Hepatic stellate cell (primary cell): ENCODE measurements around the gene MRPL44.
A peak's percentile ranks its signal among the peaks of the same experiment; 100 is the strongest.

Experiments
- DNase-seq: peaks from one replicate; pipeline ENCODE4 v3.0.0; 2011; ENCODE audit warnings: low spot score

The MRPL44 gene

DNA sequence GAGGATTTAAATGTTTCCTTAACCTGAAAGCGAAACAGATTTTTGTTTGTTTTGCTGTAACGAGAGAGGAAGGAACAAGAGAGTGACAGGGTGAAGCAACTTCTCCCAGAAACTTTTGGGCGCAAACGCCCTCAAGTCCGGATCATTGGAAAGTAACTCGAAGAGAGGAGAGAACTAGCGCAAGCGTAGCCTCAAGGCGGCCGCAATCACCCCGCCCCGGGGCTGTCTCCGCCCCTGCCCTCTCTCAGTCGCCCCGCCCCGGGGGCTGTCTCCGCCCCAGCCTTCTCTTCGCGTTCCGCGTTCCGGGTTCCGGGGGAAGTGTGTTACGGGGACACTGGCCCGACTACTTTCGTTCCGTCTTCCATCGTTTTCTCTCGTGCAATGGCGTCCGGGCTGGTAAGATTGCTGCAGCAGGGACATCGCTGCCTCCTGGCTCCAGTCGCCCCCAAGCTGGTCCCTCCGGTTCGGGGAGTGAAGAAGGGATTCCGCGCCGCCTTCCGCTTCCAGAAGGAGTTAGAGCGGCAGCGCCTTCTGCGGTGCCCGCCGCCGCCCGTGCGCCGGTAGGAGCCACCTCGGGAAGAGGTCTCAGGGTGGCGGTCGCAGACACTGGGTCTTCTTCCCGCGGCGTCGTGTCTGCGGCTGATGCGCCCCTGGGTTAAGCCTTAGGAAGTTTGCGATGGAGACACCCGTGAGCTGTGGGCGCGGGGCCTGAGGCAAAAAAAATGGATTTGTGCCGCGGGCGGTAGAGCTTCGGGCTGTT is at the start of gene MRPL44:
Gene MRPL44 (plus strand): TSS at position 372 of the 760 bp plus-strand sequence. CDS start 10 bp downstream, at position 382.
- DNase-seq: peak; percentile 84

GRCh38 chr2:223908304-223908998 is 48.8 kb upstream of the MRPL44 start:
- no peak for DNase-seq

GRCh38 chr2:223909001-223909741 is 48.1 kb upstream of the MRPL44 start:
- no peak for DNase-seq

DNA sequence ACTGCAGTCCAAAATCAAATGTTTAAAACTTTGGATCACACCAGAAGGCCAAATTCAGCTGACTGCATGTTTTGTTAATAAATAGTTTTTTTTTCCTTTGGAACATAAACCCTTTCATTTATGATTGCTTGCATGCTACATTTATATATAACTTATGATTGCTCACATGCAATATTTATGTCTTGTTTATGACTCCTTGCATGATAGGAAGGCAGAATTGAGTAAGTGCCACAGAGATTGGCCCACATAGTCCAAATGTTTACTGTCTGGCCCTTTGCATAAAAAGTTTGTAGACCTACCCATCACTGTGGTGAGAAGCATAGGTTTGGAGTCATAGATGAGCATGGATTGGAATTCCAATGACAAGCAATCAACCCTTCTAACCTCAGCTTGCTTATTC is 42.9 kb upstream of the MRPL44 start:
- DNase-seq: no peak

GRCh38 chr2:223915071-223915470 is 42.2 kb upstream of the MRPL44 start:
- no peak for DNase-seq

- DNase-seq: no peak
Measured at GRCh38 chr2:223916181-223916920, 40.9 kb upstream of the MRPL44 start.

DNA sequence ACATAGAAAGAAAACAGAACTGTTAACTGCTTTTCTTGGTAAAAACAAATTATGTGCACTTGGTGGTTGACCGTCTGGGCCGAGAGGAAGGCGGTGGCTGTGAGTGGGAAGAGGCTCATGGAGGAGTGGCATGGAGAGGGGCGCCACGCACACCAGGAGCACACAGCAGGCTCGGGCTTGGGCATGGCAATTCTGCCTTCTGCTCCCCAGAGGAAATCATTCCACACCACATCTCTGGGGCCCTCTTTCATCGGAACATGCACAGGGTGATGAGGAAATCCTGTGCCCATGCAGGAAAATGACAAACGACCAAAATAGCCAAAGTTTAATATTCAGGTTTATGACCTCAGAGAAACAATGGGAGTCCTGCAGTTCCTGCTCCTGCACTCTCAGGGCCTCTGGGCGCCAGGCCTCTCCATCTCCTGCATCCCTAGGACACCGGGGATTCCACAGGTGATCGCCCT is 38.6 kb upstream of the MRPL44 start:
- no peak for DNase-seq

GRCh38 chr2:223920109-223920508 is 37.2 kb upstream of the MRPL44 start:
- DNase-seq: no peak

DNA sequence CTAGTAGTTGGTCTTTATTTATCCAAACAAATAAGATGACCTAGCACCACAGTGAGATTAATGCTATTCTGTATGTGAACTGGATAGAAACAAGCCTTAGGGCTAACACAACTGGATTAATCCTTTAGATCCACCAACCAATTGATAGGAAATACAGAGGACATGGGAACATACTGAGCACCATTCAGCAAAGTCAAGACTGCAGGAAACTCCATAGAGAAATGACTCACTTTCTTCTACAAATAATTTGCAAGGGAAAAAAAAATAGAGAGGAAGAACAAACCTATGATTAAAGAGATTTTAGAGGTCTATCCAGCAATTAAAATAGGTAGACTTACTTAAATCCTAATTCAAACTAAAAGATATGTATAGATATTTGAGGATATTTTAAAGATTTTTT is 36.1 kb upstream of the MRPL44 start:
- peak; percentile 24 for DNase-seq

DNA sequence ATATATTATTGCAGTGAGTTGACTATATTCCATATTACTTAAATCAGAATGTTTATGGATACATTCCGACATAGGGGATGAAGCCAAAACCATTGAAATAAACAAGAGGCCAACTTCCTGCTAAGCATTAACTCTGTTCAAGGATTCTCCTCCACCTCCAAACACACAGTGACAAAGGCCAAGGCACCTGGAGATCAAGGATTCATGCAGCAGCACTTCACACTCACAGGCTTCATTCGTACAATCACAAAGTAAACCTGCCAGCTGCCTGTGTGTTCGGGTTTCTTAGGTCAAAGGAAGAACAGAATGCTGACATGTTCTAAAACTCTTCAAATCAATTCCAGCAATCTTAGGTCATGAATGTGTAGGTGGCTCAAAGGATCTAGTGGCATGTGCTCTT is 35.0 kb upstream of the MRPL44 start:
- DNase-seq: no peak

DNA sequence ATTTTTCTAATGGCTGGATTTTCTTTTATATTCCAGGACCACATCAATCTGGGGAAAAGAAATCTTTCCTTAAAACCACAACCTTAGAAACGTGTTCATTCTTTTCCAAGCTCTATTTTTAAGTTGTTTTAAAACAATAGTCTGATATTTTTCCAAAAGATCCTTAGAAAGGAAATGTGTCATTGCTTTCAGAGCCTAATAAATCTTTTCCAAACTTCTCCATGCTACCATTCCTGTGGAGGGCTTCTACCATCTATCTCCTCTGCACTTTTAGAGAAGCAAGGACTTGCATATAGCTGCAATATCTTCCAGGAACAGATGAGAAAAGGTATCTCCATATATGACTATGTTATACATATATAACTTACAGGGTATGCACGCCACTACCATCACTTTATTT is 33.3 kb upstream of the MRPL44 start:
- DNase-seq: no peak

DNA sequence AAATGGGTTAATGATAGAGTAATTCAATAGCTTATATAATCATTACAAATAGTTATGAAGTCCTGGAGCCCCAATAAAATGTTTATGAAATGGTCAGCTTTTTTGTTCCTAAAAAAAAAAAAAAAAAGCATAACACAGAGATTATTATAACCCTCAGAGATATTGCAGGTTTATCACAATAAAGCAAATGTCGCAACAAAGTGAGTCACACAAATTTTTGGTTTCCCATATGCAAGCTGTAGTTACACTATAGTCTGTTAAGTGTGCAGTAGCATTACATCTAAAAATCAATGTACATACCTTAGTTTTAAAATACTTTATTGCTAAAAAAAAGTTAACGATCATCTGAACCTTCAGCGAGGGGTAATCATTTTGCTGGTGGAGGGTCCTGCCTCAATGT is 32.2 kb upstream of the MRPL44 start:
- DNase-seq: no peak

- no peak for DNase-seq
Measured at GRCh38 chr2:223928113-223929006, 28.9 kb upstream of the MRPL44 start.

- no peak for DNase-seq
Measured at GRCh38 chr2:223929571-223930102, 27.6 kb upstream of the MRPL44 start.

DNA sequence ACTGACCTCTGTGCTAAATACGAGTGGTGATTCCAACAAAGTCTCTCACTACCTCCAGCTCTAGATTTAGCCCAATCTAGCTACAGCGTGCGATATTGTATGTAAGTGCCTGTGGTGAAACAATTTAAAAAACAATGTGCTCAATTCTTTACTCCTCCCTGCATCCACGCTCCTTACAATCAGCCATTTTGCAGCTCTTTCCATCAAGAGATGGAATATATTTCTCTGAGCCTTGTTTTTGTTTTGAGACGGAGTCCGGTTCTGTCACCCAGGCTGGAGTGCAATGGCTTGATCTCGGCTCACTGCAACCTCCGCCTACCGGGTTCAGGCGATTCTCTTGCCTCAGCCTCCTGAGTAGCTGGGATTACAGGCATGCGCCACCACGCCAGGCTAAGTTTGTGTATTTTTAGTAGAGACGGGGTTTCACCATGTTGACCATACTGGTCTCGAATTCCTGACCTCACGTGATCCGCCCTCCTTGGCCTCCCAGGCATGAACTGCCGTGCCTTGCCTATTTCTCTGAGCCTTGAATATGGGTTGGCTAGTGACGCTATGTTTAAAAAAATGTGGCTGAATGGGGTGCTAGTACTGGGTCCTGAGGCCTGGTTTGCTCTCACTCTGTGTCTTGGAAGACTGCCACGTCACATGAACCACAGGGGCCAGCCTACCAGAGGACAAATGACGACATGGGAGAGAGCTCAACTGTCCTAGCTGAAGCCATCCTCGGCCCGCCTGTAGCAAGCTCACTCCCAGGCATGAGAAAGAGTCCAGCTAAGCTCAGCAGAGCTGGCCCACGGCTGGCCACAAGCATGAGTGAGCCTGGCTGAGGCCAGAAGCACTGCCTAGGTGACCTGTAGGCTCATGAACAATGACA is 26.9 kb upstream of the MRPL44 start:
- DNase-seq: peak; percentile 70

- no peak for DNase-seq
Measured at GRCh38 chr2:223932816-223933800, 24.2 kb upstream of the MRPL44 start.

GRCh38 chr2:223934870-223935269 is 22.4 kb upstream of the MRPL44 start:
- DNase-seq: no peak

GRCh38 chr2:223935459-223936125 is 21.7 kb upstream of the MRPL44 start:
- no peak for DNase-seq
